ENCODE measurements around the gene STON2.
"Not testable (repeated sequence)": the region's sequence is repeated elsewhere in the genome, so short reads cannot be mapped to it uniquely, and the experiment has no call there.

Gene STON2

GRCh38 chr14:81264671-81265070 is 135.5 kb downstream of the STON2 start:
- DNase-seq, result no peak

DNA sequence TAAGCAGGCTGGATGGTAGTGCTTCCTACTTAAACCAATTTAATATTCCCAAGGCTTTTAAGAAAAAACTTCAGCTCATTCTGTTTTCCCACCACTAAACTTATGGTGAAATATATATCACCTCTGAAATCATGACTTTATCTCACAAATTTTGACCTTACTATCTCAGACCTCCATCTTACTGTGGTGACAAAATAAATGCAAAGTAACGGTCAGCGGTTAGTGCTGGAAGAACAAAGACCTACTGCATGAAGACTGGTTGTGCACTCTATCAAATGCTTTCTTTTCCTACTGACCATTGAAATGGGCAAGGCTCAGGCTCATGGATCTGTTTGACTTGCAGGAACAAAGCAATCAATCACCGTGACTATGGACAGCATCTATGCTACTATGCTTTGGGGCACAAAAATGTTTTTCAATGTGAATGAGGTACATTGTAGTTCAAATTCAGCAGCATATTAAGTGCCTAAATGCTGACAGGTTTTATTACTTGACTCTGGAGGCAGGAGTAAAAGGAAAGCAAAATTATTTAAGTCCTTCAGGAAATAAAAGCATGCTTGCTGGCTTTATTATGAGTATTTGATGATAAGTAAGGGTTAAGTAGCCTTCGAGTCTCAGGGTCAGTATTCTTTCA is 136.2 kb downstream of the STON2 start:
- no peak for DNase-seq

DNA sequence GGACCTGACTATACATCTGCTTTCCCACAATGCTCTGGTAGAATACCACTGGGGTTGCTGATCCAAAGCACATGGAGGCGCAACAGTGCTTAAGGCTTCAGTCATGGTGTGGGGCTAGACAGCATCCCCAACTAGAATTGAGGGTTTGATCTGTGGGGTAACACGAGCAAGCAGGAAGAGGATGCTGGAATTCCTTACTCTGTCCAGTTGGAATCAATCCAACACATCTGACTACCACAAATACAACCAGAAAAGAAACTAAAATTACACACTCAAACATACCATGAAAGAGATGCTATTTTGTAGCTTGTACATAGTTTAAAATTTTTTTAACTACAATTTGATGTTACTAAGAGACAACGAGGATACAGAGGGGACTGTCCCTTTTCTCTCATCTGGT is 138.9 kb downstream of the STON2 start:
- DNase-seq, result no peak

DNA sequence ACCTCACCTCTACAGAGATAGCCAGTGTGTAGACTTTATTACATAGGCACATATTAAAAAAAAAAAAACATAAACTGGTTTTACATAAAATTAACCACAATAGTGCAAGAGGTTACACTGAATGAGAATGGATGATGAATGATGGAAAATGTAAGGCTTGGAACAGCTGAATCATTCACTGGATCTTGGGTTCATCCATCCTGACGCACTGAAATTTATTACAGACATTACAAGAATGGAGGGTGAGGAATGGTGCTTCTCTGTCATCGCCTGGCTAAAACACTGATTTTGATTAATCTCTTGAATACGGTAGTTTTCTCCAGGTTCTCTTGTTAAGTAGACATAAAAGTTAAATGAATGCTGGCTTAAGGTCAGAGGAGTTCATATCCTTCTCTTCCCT is 139.4 kb downstream of the STON2 start:
- DNase-seq, result no peak

- DNase-seq, result no peak
These were observed 143.7 kb downstream of the STON2 start for GRCh38 chr14:81256289-81256960.

DNA sequence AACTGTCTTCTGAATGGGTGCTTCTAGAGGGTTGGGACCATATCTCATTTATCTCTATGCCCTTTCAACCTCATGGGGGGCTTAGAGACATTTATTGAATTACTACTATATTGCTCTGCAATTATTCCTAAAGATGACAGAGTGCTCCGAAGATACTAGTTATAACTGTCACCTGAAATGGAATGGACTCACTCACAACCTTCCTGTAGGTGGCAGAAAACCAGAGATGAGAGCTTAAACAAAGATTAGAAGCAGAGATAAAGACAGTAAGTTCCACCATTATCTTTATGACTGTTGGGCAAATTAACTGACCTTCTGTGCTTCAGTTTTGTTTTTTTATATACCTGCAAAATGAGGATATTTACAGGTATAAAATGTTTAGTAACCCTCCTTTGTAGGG is 147.8 kb downstream of the STON2 start:
- DNase-seq, result no peak

DNA sequence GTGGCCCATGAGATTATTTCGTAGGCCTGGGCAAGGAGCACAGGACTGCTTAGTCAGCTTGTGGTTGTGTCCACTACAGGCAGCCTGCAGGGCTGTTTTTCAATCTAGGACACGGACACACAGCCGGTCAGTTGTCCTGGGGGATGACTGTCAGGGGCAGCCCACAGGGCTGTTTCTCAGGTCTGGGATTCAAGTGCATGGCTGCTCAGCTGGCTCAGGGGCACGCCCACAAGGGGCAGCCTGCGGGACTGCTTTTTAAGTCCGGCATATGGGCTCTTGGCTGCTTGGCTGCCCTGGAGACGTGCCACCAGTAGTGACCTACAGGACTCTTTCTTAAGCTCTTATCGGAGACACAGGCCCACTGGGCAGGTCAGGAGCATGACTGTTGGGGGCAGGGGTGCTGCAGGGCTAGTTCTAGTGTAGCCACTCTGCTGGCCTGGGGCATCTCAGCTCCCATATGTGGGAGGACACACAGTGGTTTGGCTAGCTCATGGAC is 152.8 kb downstream of the STON2 start:
- DNase-seq, result no peak

GRCh38 chr14:81246461-81247270 is 153.5 kb downstream of the STON2 start:
- no peak for DNase-seq

DNA sequence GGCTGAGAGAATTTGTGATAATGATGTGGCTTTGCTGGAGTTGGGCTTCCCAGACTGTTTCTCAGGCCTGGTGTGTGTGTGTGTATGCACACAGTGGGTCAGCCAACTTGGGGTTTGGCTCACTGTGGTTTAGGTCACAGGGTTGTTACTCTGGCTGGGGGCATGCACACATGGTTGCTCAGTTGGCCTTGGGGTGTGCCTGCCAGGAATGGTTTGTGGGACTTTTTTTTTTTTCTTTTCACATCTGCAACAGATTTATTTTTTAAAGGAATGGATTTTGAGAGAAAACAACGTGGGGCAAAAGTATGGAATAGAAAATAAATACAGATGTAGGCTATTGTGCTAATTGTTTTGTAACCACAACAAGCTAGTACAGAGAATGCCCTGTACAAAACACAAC is 154.4 kb downstream of the STON2 start:
- DNase-seq, result no peak

DNA sequence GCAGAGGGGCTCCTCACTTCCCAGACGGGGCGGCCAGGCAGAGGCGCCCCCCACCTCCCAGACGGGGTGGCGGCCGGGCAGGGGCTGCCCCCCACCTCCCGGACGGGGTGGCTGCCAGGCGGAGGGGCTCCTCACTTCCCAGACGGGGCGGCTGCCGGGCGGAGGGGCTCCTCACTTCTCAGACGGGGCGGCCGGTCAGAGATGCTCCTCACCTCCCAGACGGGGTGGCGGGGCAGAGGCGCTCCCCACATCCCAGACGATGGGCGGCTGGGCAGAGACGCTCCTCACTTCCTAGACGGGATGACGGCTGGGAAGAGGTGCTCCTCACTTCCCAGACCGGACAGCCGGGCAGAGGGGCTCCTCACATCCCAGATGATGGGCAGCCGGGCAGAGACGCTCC is 155.7 kb downstream of the STON2 start:
- not testable (repeated sequence) for DNase-seq

GRCh38 chr14:81243499-81243898 is 156.6 kb downstream of the STON2 start:
- DNase-seq, result no peak

DNA sequence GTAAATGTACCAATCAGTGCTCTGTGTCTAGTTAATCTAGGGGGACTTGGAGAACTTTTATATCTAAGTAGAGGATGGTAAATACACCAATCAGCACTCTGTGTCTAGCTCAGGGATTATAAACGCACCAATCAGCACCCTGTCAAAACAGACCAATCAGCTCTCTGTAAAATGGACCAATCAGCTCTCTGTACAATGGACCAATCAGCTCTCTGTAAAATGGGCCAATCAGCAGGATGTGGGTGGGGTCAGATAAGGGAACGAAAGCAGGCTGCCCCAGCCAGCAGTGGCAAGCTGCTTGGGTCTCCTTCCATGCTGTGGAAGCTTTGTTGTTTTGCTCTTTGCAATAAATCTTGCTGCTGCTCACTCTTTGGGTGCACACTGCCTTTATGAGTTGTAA is 163.3 kb downstream of the STON2 start:
- DNase-seq, result not testable (repeated sequence)

DNA sequence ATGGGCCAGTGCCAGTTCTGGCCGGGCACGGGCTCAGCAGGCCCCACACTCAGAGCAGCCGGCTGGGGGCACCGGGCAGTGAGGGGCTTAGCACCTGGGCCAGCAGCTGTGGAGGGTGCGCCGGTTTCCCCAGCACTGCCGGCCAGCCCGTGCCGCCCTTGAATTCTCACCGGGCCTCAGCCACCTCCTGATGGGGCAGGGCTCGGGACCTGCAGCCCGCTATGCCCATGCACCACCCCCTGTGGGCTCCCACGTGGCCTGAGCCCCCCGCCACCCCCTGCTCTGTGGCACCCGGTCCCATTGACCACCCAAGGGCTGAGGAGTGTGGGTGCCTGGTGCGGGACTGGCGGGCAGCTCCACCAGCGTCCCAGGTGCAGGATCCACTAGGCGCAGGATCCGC is 164.0 kb downstream of the STON2 start:
- DNase-seq, result no peak

DNA sequence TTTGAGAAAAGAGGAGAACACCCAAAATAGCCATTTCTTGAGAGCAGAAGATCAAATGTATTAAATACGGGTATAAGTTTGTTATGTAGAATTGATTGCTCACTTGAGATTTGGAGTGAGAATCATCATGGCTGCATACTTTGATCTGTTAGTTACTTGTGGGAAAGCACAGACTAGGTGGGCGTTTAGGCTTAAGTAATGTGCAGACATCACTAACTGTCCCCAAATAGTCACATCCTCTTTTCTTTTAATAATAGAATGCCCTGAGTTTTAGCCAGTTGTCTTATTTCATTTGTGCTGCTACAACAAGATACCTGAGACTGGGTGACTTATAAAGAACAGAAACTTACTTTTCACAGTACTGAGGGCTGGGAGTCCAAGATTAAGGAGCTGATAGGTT is 165.0 kb downstream of the STON2 start:
- no peak for DNase-seq

- no peak for DNase-seq
These were observed 165.8 kb downstream of the STON2 start for GRCh38 chr14:81234278-81234677.

DNA sequence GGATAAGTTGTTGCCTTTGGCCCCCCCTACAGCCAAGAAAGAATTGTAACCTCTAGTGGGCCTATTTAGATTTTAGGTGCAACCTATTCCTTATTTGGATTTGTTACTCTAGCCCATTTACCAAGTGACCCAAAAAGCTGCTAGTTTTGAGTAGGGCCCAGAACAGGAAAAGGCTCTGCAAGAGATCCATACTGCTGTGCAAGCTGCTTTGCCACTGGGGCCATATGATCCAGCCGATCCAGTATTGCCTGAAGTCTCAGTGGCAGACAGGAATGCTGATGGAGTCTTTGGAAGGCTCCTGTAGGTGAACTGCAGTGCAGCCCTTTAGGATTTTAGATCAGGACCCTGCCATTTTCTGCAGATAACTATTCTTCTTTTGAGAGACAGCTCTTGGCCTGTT is 166.5 kb downstream of the STON2 start:
- DNase-seq, result no peak

DNA sequence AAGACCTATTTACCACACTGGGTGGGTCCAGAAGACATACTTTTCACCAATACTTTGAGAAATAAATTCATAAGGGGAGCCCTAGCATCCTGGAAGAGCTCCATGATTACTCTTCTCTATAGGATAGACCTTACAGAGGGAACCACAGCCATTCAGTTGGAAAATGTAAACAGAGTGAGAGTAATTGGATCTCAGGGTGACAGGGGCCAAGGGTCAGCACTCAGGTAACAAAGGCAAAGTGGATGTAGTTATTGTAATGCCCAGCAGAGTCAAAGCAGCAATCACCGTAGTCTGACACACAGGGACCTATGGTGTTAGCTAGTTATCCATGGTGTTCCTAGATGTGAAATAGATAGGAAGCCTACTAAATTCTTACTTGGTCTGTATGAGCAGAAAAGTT is 168.6 kb downstream of the STON2 start:
- DNase-seq, result no peak

GRCh38 chr14:81224222-81224621 is 175.9 kb downstream of the STON2 start:
- no peak for DNase-seq

DNA sequence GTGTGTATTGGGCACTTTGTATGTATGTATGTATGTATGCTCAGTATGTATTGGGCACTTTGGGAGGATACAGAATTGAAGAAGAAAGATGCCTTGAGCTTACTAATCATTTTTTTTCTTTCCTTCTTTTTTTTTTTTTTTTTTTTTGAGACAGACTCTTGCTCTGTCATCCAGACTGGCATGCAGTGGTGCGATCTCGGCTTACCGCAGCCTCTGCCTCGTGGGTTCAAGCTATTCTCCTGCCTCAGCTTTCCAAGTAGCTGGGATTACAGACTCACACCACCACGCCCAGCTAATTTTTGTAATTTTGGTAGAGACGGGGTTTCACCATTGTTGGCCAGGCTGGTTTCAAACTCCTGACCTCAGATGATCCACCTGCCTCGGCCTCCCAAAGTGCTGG is 176.3 kb downstream of the STON2 start:
- not testable (repeated sequence) for DNase-seq

DNA sequence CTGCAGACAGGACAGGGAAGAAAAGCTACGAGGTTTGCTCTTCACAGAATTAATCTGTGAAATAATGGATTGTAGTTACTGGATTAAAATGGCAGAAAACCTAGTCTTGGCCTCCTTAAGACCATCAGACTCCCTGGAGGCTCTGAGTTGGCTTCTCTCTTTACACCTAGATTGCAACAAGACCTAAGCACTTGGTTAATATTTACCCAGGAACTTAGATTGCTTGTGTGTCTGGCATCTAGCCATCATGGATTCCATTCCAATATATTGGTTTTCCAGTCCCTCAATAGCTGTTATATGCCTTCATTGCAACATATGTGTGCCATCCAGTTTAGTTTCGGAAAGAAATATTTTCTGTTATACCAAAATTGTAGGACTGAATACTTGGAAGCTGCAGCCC is 177.4 kb downstream of the STON2 start:
- no peak for DNase-seq

GRCh38 chr14:81222126-81222525 is 178.0 kb downstream of the STON2 start:
- no peak for DNase-seq

DNA sequence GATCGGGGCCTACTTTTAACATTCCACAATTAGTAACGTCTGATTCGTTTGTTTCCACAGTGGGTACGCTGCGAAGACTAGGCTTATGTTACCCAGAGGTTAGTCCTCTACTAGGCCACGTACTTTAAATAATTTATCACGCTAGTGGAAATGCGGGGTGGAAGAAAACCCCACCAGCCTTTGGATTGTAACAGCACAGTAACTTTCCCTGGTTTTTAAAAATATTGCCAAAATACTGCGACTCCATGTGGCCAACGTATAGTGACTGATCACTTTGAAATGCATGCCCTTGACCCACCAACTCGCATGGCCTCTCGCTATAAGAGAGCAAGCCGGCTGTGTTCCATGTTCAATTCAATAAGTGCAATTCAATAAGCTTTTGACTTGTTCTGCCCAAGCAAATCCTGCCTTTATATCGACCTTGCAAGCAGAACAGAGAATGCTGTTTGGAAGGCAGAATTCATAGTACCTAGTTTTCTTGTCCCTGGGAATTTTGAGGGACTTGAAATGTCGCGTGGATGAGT is 178.5 kb downstream of the STON2 start:
- DNase-seq, result no peak

GRCh38 chr14:81220830-81221578 is 179.1 kb downstream of the STON2 start, which contains the start of gene GTF2A1:
GTF2A1 (minus strand) TSS chr14:81220959; CDS start chr14:81220518, 441 bp downstream.
- DNase-seq, result peak; percentile 98

All from femur (tissue), 1 donor.